Mesenchymal stem cell (in vitro differentiated cells and primary cell): ENCODE data around the gene AAGAB.

Experiments
- DNase-seq: peaks from one replicate; pipeline ENCODE4 v3.0.0-alpha.2; 2013
- H2AFZ ChIP-seq: one replicate; pipeline ENCODE4 v1.6.1; 2013; ENCODE audit warnings: low read depth, mild to moderate bottlenecking, control low read depth, inconsistent platforms, low read length, moderate library complexity
- H2AK5ac ChIP-seq: 2 replicates; pipeline ENCODE4 v1.6.1; 2013; ENCODE audit warnings: low read length, moderate library complexity, mild to moderate bottlenecking, inconsistent platforms; ENCODE audit not compliant: severe bottlenecking
- H2BK120ac ChIP-seq: one replicate; pipeline ENCODE4 v1.6.1; 2013; ENCODE audit warnings: low read depth, mild to moderate bottlenecking, inconsistent platforms, low read length, moderate library complexity
- H2BK12ac ChIP-seq, 2 experiments: one replicate each; pipeline ENCODE4 v1.6.1; 2013; ENCODE audit warnings: inconsistent platforms in 2 of 2, low read length in 2 of 2, mild to moderate bottlenecking in 2 of 2, moderate library complexity in 2 of 2, control low read depth in 1 of 2
- H2BK15ac ChIP-seq: one replicate; pipeline ENCODE4 v1.6.1; 2013; ENCODE audit warnings: mild to moderate bottlenecking, low read depth, inconsistent platforms; ENCODE audit not compliant: poor library complexity, severe bottlenecking
- H2BK5ac ChIP-seq: 2 replicates; pipeline ENCODE4 v1.6.1; 2013; ENCODE audit warnings: low read depth, mild to moderate bottlenecking, low read length, control low read depth, inconsistent platforms; ENCODE audit not compliant: poor library complexity, severe bottlenecking
- H3K14ac ChIP-seq, 2 experiments: one replicate each; pipeline ENCODE4 v1.6.1; 2013; ENCODE audit warnings: inconsistent platforms in 2 of 2, low read length in 2 of 2, control low read depth in 1 of 2, mild to moderate bottlenecking in 1 of 2, moderate library complexity in 1 of 2
- H3K18ac ChIP-seq, 2 experiments: one replicate each; pipeline ENCODE4 v1.6.1; 2013; ENCODE audit warnings: inconsistent platforms in 2 of 2, low read length in 2 of 2, control low read depth in 1 of 2, low read depth in 1 of 2, mild to moderate bottlenecking in 1 of 2
- H3K23ac ChIP-seq, 2 experiments: one replicate each; pipeline ENCODE4 v1.6.1; 2013; ENCODE audit warnings: inconsistent platforms in 2 of 2, low read length in 2 of 2, mild to moderate bottlenecking in 2 of 2, moderate library complexity in 2 of 2, control low read depth in 1 of 2
- H3K27ac ChIP-seq: 2 replicates; pipeline ENCODE4 v1.5.1; 2013; ENCODE audit warnings: mild to moderate bottlenecking, moderate library complexity, low read length, control low read depth, inconsistent platforms; ENCODE audit not compliant: poor library complexity, severe bottlenecking
- H3K27me3 ChIP-seq, 2 experiments: 2 replicates each; pipeline versions ENCODE4 v1.6.1 to v1.7.0; 2013; ENCODE audit warnings: low read length in 2 of 2, mild to moderate bottlenecking in 2 of 2, moderate library complexity in 2 of 2, control low read depth in 1 of 2, inconsistent platforms in 1 of 2; ENCODE audit not compliant: control insufficient read depth in 1 of 2, insufficient read depth in 1 of 2
- H3K36me3 ChIP-seq, 2 experiments: 2 replicates each; pipeline versions ENCODE4 v1.6.1 to v1.7.0; 2013; ENCODE audit warnings: low read length in 2 of 2, control low read depth in 1 of 2, inconsistent platforms in 1 of 2, low read depth in 1 of 2, mild to moderate bottlenecking in 1 of 2; ENCODE audit not compliant: insufficient read depth in 2 of 2, control insufficient read depth in 1 of 2
- H3K4ac ChIP-seq, 2 experiments: one replicate each; pipeline ENCODE4 v1.6.1; 2013; ENCODE audit warnings: inconsistent platforms in 2 of 2, low read length in 2 of 2, mild to moderate bottlenecking in 2 of 2, moderate library complexity in 2 of 2, control low read depth in 1 of 2, low read depth in 1 of 2
- H3K4me1 ChIP-seq: 2 replicates; pipeline ENCODE4 v1.6.1; 2013; ENCODE audit warnings: low read depth, low read length, control low read depth; ENCODE audit not compliant: control insufficient read depth, insufficient read depth
- H3K4me2 ChIP-seq: 2 replicates; pipeline ENCODE4 v1.6.1; 2013; ENCODE audit warnings: low read length, mild to moderate bottlenecking, inconsistent platforms; ENCODE audit not compliant: poor library complexity, severe bottlenecking
- H3K4me3 ChIP-seq, 2 experiments: 2 replicates each; pipeline versions ENCODE4 v1.5.1 to v1.7.0; 2013; ENCODE audit warnings: low read length in 2 of 2, mild to moderate bottlenecking in 2 of 2, control low read depth in 1 of 2, low read depth in 1 of 2; ENCODE audit not compliant: insufficient read depth in 1 of 2
- H3K79me1 ChIP-seq: replicated peaks from 2 replicates; pipeline ENCODE4 v1.6.1; 2013; ENCODE audit warnings: mild to moderate bottlenecking, control low read depth, low read length, inconsistent platforms; ENCODE audit not compliant: poor library complexity, severe bottlenecking
- H3K9ac ChIP-seq: 2 replicates; pipeline ENCODE4 v1.7.0; 2013; ENCODE audit warnings: mild to moderate bottlenecking, low read length, moderate library complexity
- H3K9me3 ChIP-seq: 2 replicates; pipeline ENCODE4 v1.7.0; 2013; ENCODE audit warnings: mild to moderate bottlenecking, low read length; ENCODE audit not compliant: control insufficient read depth
- H4K8ac ChIP-seq: one replicate; pipeline ENCODE4 v1.6.1; 2013; ENCODE audit warnings: inconsistent platforms, mild to moderate bottlenecking, low read length, moderate library complexity
- H4K91ac ChIP-seq: one replicate; pipeline ENCODE4 v1.6.1; 2013; ENCODE audit warnings: mild to moderate bottlenecking, low read length, inconsistent platforms
- WGBS: methylation state at CpG from one replicate; pipeline ENCODE4 v1.1.7; 2013; ENCODE audit warnings: mixed read lengths; 5-methylcytosine and 5-hydroxymethylcytosine counted together

Gene AAGAB

GRCh38 chr15:67215102-67215501 is 39.4 kb downstream of the AAGAB start:
- H3K14ac ChIP-seq, result no peak overlapping the region
- H4K91ac ChIP-seq, result no peak overlapping the region
- WGBS, result 98% methylated on average over 4 of the region's 6 CpGs
- H2AK5ac ChIP-seq, result no peak overlapping the region
- no peak overlapping the region for H3K4ac ChIP-seq
- no peak overlapping the region for H3K9ac ChIP-seq
- no peak overlapping the region for H2BK15ac ChIP-seq
- DNase-seq, result no peak
- no peak overlapping the region for H3K23ac ChIP-seq
- no peak overlapping the region for H3K4me2 ChIP-seq
- no peaks in the 10 kb centered on the region for H3K4me1 ChIP-seq
- H3K27ac ChIP-seq, result no peak overlapping the region
- peaks cover 14% of the 10 kb centered on the region for H3K79me1 ChIP-seq
- no peaks in the 10 kb centered on the region for H3K9me3 ChIP-seq
- H3K18ac ChIP-seq, result no peak overlapping the region
- H4K8ac ChIP-seq, result no peak overlapping the region
- no peak overlapping the region for H2BK5ac ChIP-seq
- peaks cover 0 to 26% of the 10 kb centered on the region in 2 experiments for H3K36me3 ChIP-seq
- H3K27me3 ChIP-seq, result no peaks in the 10 kb centered on the region
- H2AFZ ChIP-seq, result no peak overlapping the region
- H3K4me3 ChIP-seq, result no peak overlapping the region
- no peak overlapping the region for H2BK120ac ChIP-seq
- H2BK12ac ChIP-seq, result no peak overlapping the region

GRCh38 chr15:67212684-67213367 is 41.6 kb downstream of the AAGAB start:
- Histone ChIP-seq H3K4ac (no peak overlapping the region), H2BK15ac (no peak overlapping the region), H3K18ac (no peak overlapping the region), H3K27me3 (no peaks in the 10 kb centered on the region), H3K4me1 (no peaks in the 10 kb centered on the region), H2BK5ac (no peak overlapping the region), H3K36me3 (peaks cover 0 to 24% of the 10 kb centered on the region in 2 experiments), H3K23ac (no peak overlapping the region), H2AK5ac (no peak overlapping the region), H3K4me3 (no peak overlapping the region), H3K27ac (no peak overlapping the region), H3K4me2 (no peak overlapping the region), H4K91ac (no peak overlapping the region), H2BK120ac (no peak overlapping the region), H3K79me1 (peaks cover 9% of the 10 kb centered on the region), H3K14ac (no peak overlapping the region), H3K9ac (no peak overlapping the region), H4K8ac (no peak overlapping the region), H3K9me3 (no peaks in the 10 kb centered on the region), H2BK12ac (no peak overlapping the region), H2AFZ (no peak overlapping the region)
- WGBS, result 100% methylated on average over 3 of the region's 4 CpGs
- no peak for DNase-seq

GRCh38 chr15:67210555-67211168 is 43.8 kb downstream of the AAGAB start:
- Histone ChIP-seq H2BK15ac (no peak overlapping the region), H3K23ac (no peak overlapping the region)
- 97% methylated on average over 5 of the region's 5 CpGs for WGBS

GRCh38 chr15:67208396-67208795 is 46.1 kb downstream of the AAGAB start:
- Histone ChIP-seq H3K27me3 (no peaks in the 10 kb centered on the region), H3K9me3 (no peaks in the 10 kb centered on the region), H3K23ac (no peak overlapping the region), H2AFZ (no peak overlapping the region), H3K4me3 (no peak overlapping the region), H3K4me1 (no peaks in the 10 kb centered on the region), H3K18ac (no peak overlapping the region), H3K79me1 (peaks cover 9% of the 10 kb centered on the region), H2BK12ac (no peak overlapping the region), H3K36me3 (peaks cover 2 to 62% of the 10 kb centered on the region in 2 experiments), H4K91ac (no peak overlapping the region), H2BK15ac (no peak overlapping the region), H3K14ac (no peak overlapping the region), H3K9ac (no peak overlapping the region), H3K4me2 (no peak overlapping the region), H3K4ac (no peak overlapping the region), H2BK5ac (no peak overlapping the region), H4K8ac (no peak overlapping the region), H2BK120ac (no peak overlapping the region), H2AK5ac (no peak overlapping the region), H3K27ac (no peak overlapping the region)
- DNase-seq, result no peak
- no CpG with 5 or more reads among the region's 2 CpGs for WGBS

More at GRCh38 chr15:67210555-67211168, 43.8 kb downstream of the AAGAB start:
- Histone ChIP-seq H3K14ac (no peak overlapping the region), H3K4me1 (no peaks in the 10 kb centered on the region), H3K4ac (no peak overlapping the region), H3K4me2 (no peak overlapping the region), H4K8ac (no peak overlapping the region), H3K79me1 (peaks cover 9% of the 10 kb centered on the region), H3K18ac (no peak overlapping the region), H3K27ac (no peak overlapping the region), H3K27me3 (no peaks in the 10 kb centered on the region), H4K91ac (no peak overlapping the region), H3K9me3 (no peaks in the 10 kb centered on the region), H2AK5ac (no peak overlapping the region), H2BK120ac (no peak overlapping the region), H2BK12ac (no peak overlapping the region), H3K9ac (no peak overlapping the region), H3K4me3 (no peak overlapping the region), H3K36me3 (peaks cover 0 to 41% of the 10 kb centered on the region in 2 experiments), H2AFZ (no peak overlapping the region), H2BK5ac (no peak overlapping the region)
- DNase-seq, result no peak
